T-helper 9 cell (primary cell): ENCODE results near the gene TGFBR3.
"Not testable (repeated sequence)": the region's sequence is repeated elsewhere in the genome, so short reads cannot be mapped to it uniquely, and the experiment has no call there.

Experiments used
- DNase-seq: peaks from one replicate; pipeline ENCODE4 v3.0.0-alpha.2; 2020

The TGFBR3 gene

DNA sequence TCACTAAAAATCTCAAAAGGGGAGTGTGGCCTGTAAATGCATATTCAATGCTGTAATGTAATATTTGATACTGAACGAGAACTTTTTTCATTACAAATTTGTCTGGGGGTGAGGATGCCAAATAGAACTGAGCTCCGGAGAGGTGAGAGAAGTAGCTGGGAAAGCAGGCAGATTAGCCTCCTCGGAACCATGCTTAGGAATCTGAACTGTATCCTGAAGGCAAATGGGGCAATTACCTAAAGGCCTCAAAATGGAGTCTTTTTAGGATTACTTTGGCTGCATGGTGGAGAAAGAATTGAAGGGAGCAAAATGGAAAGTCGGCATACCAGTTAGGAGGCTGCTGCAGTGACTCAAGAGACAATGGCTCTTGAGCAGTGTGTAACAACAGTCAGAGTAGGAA lies 206.5 kb downstream of the TGFBR3 start:
- DNase-seq: no peak

DNA sequence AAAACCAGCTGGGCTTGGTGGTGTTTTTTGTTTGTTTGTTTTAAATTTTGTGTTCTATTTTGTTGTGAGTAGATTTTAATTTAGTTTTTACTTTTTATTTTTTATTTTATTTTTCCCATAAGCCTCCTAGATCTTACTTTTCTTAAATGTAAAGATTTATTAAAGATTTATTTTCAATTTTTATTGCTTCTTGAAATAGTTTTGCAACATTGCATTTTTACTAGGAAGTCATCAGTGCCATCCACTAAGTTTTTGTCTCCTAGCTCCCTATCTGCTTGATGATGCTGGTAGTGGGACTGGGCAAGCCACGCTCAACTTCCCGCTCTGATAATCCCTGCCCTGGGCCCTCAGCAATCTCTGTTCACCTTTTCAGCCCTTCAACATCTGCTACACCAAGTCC lies 209.9 kb downstream of the TGFBR3 start:
- no peak for DNase-seq

DNA sequence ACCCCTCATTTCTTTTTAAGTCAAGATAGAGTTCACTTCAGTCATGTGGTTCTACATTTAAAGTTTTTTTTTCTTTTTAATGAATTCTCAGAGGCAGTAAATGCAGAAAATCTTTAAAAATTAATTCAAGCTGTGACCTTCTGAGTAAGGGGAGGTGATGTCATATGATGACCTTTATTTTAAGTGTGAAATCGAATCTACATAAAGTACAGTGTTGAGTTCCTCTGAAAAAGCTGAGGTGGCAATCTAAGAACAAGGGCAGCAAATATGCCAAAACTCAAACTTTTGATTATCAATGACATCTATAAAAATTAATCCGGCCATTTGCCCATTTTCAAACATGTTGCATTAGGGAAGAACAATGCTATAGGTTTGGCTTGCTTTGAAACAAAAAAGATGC lies 211.8 kb downstream of the TGFBR3 start:
- no peak for DNase-seq

DNA sequence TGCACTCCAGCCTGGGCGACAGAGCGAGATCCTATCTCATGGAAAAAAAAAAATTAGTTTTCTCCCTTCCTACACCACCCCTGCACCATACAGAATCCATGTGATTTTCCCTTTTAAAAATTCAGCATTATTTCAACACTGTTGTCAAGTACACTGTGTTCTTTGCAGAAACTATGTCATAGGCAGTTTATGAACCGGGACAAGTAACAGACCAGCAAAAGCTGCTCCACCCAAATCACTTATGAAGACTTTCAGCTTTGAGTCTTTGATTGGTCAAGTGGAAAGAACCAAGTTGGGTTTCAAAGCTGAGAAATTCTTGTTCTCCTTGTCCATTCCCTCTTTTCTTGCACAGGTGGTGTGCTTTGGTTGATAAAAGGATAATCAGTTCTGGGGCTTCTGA lies 212.3 kb downstream of the TGFBR3 start:
- DNase-seq: no peak

DNA sequence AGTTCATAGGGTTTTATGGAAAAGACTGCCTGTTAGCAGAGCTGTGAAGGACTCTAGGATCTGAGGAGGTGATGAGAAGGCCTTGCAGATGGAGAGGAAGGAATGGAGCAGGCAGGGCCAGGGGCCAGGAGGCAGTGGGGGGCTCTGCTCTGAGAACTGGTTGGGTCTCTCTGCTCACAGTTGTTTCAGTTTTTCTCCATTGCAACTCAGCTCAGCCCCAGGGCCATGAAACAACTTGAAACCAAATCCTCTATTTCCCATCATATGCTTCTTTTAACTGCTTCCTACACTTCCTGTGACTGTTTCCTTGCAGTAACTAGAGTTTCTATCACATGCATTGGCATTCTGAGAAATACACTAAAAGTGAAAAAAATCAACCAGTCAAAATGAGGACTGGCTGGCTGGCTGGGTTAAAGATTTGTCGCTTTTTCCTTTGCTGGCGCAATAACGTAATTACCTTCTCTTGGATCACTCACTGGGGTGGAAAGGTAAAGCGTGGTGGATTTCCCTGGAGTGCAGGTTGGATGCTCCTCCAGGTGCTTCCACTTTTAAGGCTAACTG lies 213.3 kb downstream of the TGFBR3 start:
- DNase-seq: no peak

DNA sequence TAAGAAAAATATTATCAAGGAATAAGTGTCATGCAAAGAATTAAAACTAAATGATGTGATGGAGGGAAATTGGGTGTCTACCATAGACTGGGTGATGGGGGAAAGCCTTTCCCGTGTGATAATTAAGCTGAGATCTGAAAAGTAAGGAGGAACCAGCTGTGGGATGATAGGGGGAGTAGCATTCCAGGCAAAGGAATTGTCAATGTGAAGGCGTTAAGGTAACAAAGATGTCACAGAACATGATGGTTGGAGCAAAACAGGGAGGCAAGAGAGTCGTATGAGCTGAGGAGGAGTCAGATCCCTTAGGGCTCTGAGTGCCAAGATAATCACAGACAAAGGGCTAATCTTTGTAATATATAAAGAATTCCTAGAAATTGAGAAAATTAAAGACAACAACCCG lies 215.2 kb downstream of the TGFBR3 start:
- no peak for DNase-seq

- no peak for DNase-seq
These were observed 216.2 kb downstream of the TGFBR3 start for GRCh38 chr1:91669584-91670350.

DNA sequence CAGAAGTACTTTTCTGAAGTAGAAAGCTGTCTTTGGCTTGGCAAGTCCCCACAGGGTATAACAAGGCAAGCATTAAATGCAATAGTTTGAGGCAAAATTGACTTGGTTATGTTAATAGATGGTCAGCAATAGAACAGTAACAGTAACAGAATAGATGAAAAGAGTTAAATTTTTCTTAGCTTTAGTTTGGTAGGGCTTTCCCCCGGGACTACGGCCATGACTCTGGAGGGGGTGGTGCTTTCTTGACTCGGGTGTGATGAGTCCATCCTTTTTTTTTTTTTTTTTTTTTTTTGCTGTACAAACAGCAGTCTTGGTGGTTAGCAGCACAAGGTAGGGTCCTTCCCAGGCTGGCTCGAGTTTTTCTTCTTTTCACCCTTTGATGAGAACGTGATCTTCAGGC lies 219.3 kb downstream of the TGFBR3 start:
- not testable (repeated sequence) for DNase-seq

DNA sequence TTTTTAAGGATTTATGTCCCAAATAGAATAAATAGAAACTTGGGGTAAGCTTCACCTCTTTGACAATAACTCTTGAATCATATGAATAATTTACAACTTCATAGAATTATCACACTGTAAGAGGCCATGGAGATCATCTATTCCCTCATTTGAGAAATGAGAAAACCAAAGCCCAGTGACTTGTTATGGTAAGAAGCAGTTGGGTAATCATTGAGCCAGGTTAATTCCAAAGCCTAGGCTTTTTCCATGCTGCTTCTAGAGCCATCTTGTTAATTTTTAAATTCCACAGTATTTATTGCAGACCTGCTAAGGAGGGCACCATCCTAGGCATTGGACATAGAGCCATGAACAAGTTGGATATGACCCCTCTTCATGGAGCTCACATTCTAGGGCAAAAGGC lies 224.8 kb downstream of the TGFBR3 start:
- DNase-seq: no peak

- DNase-seq: no peak
These were observed 225.2 kb downstream of the TGFBR3 start for GRCh38 chr1:91660708-91661107.

- DNase-seq: no peak
These were observed 230.0 kb downstream of the TGFBR3 start for GRCh38 chr1:91655912-91656449.

DNA sequence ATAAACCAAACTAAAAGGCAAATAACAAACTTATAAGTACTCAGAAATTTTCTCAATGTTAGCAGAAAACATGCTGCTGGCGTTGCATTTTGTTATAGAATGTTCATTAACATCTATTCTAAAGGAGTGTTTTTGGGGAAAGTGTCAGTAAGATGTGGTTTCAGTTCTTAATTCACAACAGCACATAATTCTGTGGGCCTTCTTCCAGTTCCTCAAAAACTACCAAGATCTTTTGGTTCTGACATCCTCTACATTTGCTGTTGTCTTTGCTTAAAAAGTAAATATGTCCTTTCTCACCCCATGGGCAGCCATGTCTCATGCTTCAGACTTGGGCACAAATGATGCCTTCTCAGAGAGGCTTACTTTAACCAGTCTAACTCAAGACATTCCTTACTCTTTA lies 232.8 kb downstream of the TGFBR3 start:
- no peak for DNase-seq

DNA sequence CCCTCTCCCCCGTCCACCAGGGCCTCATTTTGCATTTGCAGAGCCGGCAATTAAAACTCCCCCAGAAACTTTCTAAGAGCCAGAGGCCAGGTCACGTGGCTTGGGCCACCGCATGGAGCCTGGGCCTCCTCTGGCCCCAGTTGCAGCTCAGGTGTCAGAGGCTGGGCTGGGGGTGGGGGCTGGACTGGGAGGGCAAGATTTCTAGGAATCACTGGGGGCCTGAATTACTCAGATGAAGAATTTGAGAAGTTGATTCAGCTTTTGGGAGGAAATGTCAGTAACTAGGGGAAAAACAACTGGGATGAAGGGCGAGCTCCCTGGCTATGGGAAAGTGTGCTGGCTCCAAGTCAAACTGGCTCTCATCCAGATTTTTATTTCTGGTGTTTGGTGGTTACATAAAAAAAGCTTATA lies 234.3 kb downstream of the TGFBR3 start:
- no peak for DNase-seq

DNA sequence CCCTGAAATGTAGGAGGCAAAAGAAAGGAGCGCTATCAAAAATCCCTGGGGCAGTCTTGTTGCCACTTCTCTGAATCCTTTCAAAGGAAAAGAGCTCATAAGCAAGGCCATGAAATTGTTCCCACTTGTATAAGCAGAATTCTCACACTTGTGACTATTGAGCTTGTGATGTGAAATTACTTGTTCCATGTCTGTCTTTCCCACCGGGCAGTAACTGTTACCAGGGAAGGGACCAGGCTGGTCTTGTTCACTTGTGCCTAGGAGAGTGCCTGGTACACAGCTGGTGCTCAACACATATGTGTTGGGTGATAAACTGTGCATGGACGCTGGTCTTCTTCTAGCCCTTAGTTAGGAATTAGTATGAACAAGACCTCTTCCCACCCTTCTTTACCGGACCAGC lies 234.7 kb downstream of the TGFBR3 start:
- DNase-seq: no peak

DNA sequence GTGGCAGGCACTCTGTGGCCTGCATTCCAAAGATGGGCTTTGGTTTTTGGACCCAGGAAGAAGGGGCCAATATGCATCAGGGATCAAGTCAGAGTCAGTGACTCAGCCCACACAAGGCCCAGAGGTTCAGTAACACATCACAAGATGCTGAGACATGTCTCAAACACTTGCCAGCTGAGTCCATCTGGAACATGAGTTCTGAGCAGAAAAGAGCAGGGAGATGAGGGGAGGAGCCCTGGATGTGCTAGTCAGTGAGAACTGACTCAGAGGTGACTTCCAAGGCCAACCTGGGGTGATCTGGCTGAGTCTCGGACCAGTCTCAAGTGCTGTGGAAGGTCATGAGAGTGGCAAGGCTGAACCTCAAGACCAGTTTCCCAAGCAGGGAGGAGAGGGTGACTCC lies 235.2 kb downstream of the TGFBR3 start:
- no peak for DNase-seq

DNA sequence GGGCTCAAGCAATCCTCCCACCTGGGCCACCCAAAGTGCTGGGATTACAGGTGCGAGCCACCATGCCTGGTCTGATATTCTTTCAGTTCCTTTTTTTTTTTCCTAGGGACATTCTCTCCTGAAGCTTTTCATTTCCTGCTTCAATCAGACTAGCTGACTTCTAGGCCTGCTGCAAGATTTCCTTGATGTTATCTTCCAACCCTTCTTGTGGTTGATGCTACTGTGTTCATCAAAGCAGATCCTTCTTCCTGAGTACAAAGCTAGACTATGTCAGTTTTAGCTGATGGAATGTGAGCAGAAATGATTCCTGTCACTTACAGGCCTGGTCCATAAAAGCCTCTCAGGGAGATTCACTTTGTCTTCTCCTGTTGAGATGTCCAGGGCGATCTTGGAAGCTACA lies 238.9 kb downstream of the TGFBR3 start:
- DNase-seq: no peak

DNA sequence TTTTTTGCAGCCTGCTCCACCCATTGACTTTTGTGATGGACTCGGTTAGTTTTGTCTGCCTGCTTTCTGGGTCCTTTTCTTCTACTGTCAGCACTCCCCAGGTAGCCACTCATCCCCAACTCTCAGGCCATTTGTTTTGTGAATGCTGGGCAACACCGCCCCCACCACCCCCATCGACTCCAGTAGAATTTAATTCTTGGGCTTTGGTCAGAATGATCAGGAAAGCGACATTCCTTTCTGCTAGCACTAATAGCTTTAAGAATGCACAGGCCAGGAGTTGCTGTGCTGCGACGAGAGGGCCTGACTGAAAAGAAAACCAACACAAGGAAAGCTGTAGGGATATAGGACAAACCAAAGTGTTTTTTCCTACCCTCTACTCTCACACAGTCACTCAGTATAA lies 240.9 kb downstream of the TGFBR3 start:
- no peak for DNase-seq

- DNase-seq: no peak
These were observed 242.5 kb downstream of the TGFBR3 start for GRCh38 chr1:91643431-91643830.

- no peak for DNase-seq
These were observed 244.9 kb downstream of the TGFBR3 start for GRCh38 chr1:91640877-91641526.

- no peak for DNase-seq
These were observed 248.4 kb downstream of the TGFBR3 start for GRCh38 chr1:91637539-91637994.

DNA sequence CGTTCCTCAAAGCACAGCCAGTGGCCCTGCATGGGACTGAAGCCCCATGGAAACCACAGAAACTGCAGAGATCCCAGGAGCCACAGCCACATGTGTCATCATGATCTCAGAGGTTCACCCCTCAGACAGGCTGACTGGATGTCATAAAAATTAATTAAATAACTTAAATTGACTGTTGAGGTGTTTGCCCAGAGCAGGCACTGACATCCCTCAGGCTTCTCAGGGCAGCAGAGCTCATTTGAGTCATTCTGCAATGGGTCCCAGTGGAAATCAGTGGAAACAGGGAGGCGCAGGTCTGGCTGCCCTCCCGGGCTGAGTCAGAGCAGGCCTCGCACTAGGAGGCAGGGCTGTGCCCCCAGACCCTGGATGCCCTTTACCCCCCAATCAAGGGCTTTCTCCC lies 250.2 kb downstream of the TGFBR3 start:
- DNase-seq: no peak

- no peak for DNase-seq
These were observed 252.5 kb downstream of the TGFBR3 start for GRCh38 chr1:91633438-91633837.

DNA sequence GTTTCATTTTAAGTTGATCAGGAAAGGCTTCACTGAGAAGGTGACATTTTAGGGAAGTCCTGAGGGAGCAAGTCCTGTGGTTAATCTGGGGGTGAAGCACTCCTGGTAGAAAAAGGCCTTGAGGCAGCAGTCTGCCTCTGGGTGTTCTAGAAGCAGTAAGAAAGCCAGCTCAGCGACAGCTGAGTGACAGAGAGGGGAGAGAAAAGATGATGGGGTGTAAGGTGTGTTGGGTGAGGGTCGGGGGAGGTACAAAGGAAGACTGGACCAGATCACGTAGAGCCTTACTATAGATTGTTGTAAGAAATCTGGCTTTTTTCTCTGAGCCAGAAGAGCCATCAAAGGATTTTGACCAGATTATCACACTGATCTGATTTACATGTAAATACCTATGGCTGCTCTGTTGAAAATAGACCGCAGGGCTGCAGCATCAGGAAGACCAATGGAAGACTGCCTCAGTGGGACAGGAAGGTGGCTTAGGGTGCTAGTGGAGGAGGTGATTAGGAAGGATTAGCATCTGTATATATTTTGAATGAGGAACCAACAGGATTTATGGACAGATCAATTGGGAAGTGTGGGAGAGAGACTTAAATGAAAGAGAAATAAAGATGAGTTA lies 254.1 kb downstream of the TGFBR3 start:
- DNase-seq: no peak

DNA sequence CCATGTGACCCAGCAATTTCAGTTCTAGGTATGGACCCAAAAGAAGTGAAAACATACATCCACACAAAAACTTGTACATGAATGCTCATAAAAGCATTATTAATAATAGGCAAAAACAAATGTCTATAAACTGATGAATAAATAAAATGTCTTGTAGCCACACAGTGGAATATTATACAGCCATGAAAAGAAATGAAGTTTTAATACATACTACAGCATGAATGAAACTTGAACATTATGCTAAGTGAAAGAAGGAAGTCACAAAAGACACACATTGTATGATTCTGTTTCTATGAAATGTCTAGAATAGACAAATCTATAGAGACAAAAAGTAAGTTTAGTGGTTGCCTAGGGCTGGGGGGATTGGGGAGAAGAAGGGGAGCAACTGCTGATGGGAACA lies 255.1 kb downstream of the TGFBR3 start:
- no peak for DNase-seq
